IMR-90 (cell line): ENCODE results near the gene LRRC37B.
"Not testable (repeated sequence)": the region's sequence is repeated elsewhere in the genome, so short reads cannot be mapped to it uniquely, and the experiment has no call there.

ENCODE experiments used
- POLR2A ChIP-seq: IDR thresholded peaks from 2 replicates; pipeline ENCODE4 v1.6.1; 2012; ENCODE audit warnings: mild to moderate bottlenecking, low read depth, low read length
- TF ChIP-seq, protein P1 (sequence below): conservative IDR thresholded peaks from 2 replicates; pipeline ENCODE4 v1.5.1; 2012; ENCODE audit warnings: mild to moderate bottlenecking, low read depth, low read length, improper control_type of control experiment

DNA sequence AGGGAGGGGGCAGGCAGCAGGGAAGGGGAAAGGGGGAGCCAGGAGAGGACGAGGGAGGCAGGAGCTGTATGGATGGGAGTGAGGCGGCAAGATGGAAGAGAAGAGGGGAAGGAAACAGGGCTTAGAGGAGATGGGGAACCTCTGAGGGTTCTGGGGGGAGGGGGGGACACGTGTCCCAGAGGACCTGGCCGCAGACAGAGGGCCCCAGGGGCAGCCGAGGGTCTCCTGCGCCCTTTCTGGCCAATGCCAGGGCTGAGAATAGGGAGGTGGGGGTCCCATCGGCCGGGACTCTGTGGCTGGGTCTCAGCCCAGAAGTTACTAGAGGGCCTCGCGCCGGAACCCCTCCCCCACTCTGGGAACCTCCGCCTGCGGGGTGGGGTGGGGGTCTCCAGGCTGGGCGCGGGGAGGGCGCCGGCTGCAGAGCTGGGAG is 76.4 kb downstream of the LRRC37B start:
- TF ChIP-seq, protein P1, sequence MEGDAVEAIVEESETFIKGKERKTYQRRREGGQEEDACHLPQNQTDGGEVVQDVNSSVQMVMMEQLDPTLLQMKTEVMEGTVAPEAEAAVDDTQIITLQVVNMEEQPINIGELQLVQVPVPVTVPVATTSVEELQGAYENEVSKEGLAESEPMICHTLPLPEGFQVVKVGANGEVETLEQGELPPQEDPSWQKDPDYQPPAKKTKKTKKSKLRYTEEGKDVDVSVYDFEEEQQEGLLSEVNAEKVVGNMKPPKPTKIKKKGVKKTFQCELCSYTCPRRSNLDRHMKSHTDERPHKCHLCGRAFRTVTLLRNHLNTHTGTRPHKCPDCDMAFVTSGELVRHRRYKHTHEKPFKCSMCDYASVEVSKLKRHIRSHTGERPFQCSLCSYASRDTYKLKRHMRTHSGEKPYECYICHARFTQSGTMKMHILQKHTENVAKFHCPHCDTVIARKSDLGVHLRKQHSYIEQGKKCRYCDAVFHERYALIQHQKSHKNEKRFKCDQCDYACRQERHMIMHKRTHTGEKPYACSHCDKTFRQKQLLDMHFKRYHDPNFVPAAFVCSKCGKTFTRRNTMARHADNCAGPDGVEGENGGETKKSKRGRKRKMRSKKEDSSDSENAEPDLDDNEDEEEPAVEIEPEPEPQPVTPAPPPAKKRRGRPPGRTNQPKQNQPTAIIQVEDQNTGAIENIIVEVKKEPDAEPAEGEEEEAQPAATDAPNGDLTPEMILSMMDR = not testable (repeated sequence)
- not testable (repeated sequence) for TF ChIP-seq POLR2A
